WI38 (cell line): ENCODE measurements around the gene TRMT2A.

Source experiments
- H3K4me3 ChIP-seq: 2 replicates; pipeline ENCODE4 v1.5.1; 2011; ENCODE audit warnings: low read depth, mild to moderate bottlenecking, control low read depth, low read length
- TF ChIP-seq, protein P1 (sequence below): IDR thresholded peaks from 2 replicates; pipeline ENCODE4 v1.5.1; 2012; ENCODE audit warnings: low read depth, mild to moderate bottlenecking, control low read depth, low read length

The TRMT2A gene

GRCh38 chr22:20154602-20155187 lies 37.7 kb upstream of the TRMT2A start:
- TF ChIP-seq, protein P1, sequence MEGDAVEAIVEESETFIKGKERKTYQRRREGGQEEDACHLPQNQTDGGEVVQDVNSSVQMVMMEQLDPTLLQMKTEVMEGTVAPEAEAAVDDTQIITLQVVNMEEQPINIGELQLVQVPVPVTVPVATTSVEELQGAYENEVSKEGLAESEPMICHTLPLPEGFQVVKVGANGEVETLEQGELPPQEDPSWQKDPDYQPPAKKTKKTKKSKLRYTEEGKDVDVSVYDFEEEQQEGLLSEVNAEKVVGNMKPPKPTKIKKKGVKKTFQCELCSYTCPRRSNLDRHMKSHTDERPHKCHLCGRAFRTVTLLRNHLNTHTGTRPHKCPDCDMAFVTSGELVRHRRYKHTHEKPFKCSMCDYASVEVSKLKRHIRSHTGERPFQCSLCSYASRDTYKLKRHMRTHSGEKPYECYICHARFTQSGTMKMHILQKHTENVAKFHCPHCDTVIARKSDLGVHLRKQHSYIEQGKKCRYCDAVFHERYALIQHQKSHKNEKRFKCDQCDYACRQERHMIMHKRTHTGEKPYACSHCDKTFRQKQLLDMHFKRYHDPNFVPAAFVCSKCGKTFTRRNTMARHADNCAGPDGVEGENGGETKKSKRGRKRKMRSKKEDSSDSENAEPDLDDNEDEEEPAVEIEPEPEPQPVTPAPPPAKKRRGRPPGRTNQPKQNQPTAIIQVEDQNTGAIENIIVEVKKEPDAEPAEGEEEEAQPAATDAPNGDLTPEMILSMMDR: no peak
- H3K4me3 ChIP-seq: no peak overlapping the region

DNA sequence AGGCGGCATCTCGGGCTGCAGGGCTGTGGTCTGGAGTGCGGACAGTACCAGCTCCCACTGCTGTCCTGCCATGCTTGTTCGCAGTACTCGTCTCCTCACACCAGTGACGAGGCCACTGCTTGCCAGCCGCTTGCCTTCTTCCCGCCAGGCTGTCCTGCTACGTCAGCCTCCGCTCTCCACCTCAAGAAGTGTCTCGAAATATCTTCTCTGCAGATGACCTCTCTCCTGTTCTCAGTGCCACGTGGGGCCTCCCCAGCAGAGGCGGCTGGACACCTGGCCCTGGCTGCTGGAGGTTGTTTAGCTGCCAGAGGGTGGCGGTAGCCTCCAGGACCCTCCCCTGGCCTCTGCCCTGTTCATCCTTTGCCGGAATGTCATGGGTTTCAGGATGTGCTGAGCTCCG lies 36.9 kb upstream of the TRMT2A start:
- TF ChIP-seq, protein P1: no peak

DNA sequence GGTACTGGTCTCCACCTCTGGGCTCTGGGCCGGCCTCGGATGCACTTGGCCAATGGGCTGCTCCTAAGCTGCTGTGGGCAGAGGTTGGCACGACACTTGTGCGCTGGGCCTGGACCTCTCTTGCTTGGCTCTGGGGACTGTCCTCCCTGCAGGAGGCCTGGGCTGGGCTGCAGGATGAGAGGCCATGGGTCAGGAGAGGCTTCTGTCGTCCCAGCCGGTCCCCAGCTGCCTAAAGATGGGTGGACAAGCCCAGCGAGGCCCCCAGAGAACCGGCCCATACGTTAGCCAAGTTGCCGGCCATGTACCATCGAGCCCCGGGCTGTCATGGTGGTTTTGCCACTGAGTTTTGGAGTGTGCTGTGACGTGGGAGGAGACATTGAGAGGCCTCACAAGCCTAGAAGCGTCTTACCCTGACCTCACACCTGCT lies 35.5 kb upstream of the TRMT2A start:
- TF ChIP-seq, protein P1: no peak
- no peak overlapping the region for H3K4me3 ChIP-seq

More for the DNA sequence above, 36.9 kb upstream of the TRMT2A start:
- no peak overlapping the region for H3K4me3 ChIP-seq

- H3K4me3 ChIP-seq: no peak overlapping the region
- TF ChIP-seq, protein P1: no peak
Observed at GRCh38 chr22:20151276-20151588, 34.2 kb upstream of the TRMT2A start.

DNA sequence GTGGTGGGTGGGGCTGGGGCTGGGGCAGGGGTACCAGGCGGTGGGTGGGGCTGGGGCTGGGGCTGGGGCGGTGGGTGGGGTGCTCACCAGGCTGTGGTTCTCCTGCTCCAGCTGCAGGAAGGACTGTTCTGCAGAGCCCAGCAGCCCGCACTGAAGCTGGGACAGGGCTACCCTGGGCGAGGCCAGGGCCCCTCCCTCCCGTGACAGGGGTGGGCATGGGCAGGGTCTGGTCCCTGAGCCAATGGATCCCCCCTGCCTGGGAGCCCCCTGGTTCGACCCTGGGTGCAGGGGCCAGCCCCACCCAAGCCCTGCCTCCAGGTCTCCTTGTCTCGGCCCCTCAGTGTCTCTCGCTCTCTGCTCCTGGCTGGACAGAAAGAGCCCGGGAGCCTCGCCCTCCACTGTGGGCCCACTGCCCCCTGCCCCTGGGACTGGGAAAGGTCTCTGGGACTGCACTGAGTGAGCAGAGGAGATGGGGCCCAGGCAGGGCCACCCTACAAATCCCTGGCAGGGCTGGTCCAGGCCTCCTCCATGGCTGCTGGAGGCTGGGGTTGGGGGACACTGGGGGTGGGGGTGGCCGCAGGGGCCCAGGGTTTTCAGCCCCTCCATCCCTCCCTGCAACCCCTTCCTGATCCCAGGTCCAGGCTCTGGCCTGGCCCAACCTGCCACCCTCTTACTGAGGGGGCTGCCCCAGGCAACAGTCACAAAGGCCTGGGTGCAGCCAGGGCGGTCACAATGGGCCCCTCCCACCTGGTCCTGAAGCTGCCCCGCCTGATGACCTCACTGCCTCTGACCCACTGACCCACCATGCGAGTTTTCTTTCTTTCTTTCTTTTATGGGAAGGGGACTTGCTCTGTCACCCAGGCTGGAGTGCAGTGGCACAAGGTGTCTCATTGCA lies 33.6 kb upstream of the TRMT2A start, which contains the start of gene CCDC188:
TSS of gene CCDC188 (minus strand) at position 675 of the 895 bp plus-strand sequence. CDS start at position 606, 69 bp downstream.
- TF ChIP-seq, protein P1: no peak
- H3K4me3 ChIP-seq: no peak within 1 kb of the TSS

DNA sequence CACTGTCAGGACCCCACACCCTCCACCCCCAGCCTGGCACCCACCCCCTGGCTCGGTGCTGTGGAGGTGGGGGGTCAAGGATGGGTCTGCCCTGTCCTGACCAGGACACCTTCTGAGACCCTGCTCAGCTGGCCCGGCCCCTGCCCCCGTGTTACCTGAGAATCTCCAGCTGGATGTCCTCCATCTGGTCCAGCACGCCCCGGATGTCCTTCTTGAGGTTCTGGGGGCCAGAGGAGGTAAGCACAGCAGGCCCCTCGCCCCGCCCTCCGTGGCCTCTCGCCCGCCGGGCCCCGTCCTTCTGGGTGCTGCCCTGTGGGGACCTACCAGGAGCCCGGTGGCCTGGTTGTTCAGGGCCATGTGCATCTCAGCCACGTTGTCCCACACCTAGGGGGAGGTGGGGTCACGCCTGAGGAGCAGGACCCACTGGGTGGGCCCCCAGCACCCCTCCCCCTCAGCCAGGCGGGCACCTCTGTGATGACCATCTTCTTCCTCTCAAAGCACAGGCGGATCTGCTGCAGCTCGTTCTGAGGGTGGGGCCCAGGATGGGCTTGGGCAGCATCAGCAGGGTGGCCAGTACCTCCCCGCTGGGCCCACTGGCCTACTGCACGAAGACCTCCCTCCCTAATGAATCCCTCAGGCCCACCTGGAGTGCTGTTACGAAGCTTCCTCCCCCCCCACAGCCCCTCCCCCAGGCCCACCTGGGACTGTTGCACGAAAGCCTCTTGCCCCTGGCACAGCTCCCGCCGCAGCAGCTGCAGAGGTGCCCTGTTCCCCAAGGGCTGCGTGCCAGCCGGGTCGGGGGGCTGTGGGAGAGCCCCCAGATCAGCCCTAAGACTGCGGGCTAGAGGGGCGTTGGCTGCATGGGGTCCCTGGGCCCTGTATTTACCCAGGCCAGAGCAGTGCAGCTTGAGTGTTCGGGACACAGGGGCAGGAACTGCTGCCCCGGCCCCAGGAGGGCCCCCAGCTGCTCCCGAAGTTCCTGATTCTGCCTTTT lies 32.5 kb upstream of the TRMT2A start:
- no peak overlapping the region for H3K4me3 ChIP-seq
- TF ChIP-seq, protein P1: no peak
